GM12878 (cell line): Measurements from ENCODE around the gene NINL. TPM values are rescaled to one million over a fixed set of nuclear protein-coding genes. Genes with fewer than 3 reads are reported as not detected.

Experiments used
- ATAC-seq: fragments of 200-7000 bp; cut with Tn5 transposase; 3 replicates; pipeline ENCODE4 v1.9.1; 2020; ENCODE audit warnings: mild to moderate bottlenecking, moderate library complexity
- BruUV-seq: library from RNA; stranded (reverse); fragments of 400-500 nt; replicated peaks from 2 replicates; lab custom pipeline; 2021; lab: Mats Ljungman, UMichigan
- CTCF ChIA-PET: fragments of 300-600 bp; sonication (Branson Sonifier 250); formaldehyde crosslinking; extraction: SDS; loops from one replicate; lab custom pipeline; 2021; ENCODE audit warnings: inconsistent platforms; lab: Yijun Ruan, JAX
- POLR2A ChIA-PET: fragments of 350-600 bp; formaldehyde crosslinking; extraction: SDS; loops from one replicate; lab custom pipeline; 2021; ENCODE audit warnings: inconsistent platforms; lab: Charles Lee
- RAD21 ChIA-PET: fragments of 300-600 bp; sonication (Branson Sonifier 250); formaldehyde crosslinking; loops from one replicate; lab custom pipeline; 2023; ENCODE audit warnings: antibody characterized with exemption; ENCODE audit not compliant: unreplicated experiment; lab: Charles Lee
- SMC1A ChIA-PET: fragments of 300-600 bp; sonication (Branson Sonifier 250); formaldehyde crosslinking; loops from one replicate; lab custom pipeline; 2023; ENCODE audit not compliant: unreplicated experiment, uncharacterized antibody; lab: Charles Lee
- DNase-seq: peaks from one replicate; pipeline ENCODE4 v3.0.0-alpha.2; 2011; ENCODE audit warnings: low read depth, low spot score
- FAIRE-seq: peaks from 3 replicates; lab custom pipeline; 2011; peaks lifted over from hg19 to GRCh38; lab: Jason Lieb, UNC
- H2AFZ ChIP-seq: 2 replicates; pipeline ENCODE4 v1.6.0; 2011; ENCODE audit warnings: low read depth, low read length, control low read depth; ENCODE audit not compliant: control insufficient read depth
- H3K27ac ChIP-seq: 2 replicates; pipeline ENCODE4 v1.5.1; 2011; ENCODE audit warnings: control low read depth; ENCODE audit not compliant: control insufficient read depth, insufficient read depth
- H3K27me3 ChIP-seq, 2 experiments: replicated peaks in 1 of 2; 2 replicates each; pipeline versions ENCODE4 v1.6.0 to v1.6.1; 2011; ENCODE audit warnings: low read length in 1 of 2; ENCODE audit not compliant: control insufficient read depth in 2 of 2, insufficient read depth in 2 of 2
- H3K36me3 ChIP-seq, 2 experiments: 2 replicates each; pipeline ENCODE4 v1.5.1; 2011; ENCODE audit warnings: low read length in 1 of 2; ENCODE audit not compliant: control insufficient read depth in 2 of 2, insufficient read depth in 2 of 2
- H3K4me1 ChIP-seq: 2 replicates; pipeline ENCODE4 v1.6.1; 2011; ENCODE audit warnings: mild to moderate bottlenecking, low read length, moderate library complexity, mixed read lengths; ENCODE audit not compliant: control insufficient read depth, insufficient read depth
- H3K4me2 ChIP-seq: 2 replicates; pipeline ENCODE4 v1.6.0; 2011; ENCODE audit warnings: control low read depth; ENCODE audit not compliant: control insufficient read depth, insufficient read depth
- H3K4me3 ChIP-seq: fragments of 200-600 bp; sonication (generic); 2 replicates; pipeline ENCODE4 v1.5.1; 2016
- H3K79me2 ChIP-seq: 2 replicates; pipeline ENCODE4 v1.6.0; 2011; ENCODE audit warnings: low read length; ENCODE audit not compliant: control insufficient read depth, insufficient read depth
- H3K9ac ChIP-seq: 2 replicates; pipeline ENCODE4 v1.8.0; 2011; ENCODE audit warnings: low read length, control low read depth, mixed read lengths; ENCODE audit not compliant: control insufficient read depth, insufficient read depth
- H3K9me3 ChIP-seq: replicated peaks from 3 replicates; pipeline ENCODE4 v1.5.1; 2011; ENCODE audit warnings: mild to moderate bottlenecking, low read length; ENCODE audit not compliant: control insufficient read depth, insufficient read depth
- H4K20me1 ChIP-seq: 2 replicates; pipeline ENCODE4 v1.6.0; 2011; ENCODE audit not compliant: control insufficient read depth, insufficient read depth
- ATF2 ChIP-seq: IDR thresholded peaks from 2 replicates; pipeline ENCODE4 v1.6.1; 2012; ENCODE audit warnings: low read length, inconsistent platforms
- BRCA1 ChIP-seq: IDR thresholded peaks from 2 replicates; pipeline ENCODE4 v1.6.1; 2011; ENCODE audit warnings: low read depth, low read length, improper control_type of control experiment
- GATAD2B ChIP-seq: fragments of 450-650 bp; conservative IDR thresholded peaks from 2 replicates; pipeline ENCODE4 v1.6.1; 2017; ENCODE audit warnings: low read depth, mild to moderate bottlenecking, moderate library complexity
- HDGF ChIP-seq: fragments of 450-650 bp; IDR thresholded peaks from 2 replicates; pipeline ENCODE4 v1.6.1; 2016; ENCODE audit warnings: antibody characterized with exemption
- MTA2 ChIP-seq: fragments of 450-650 bp; IDR thresholded peaks from 2 replicates; pipeline ENCODE4 v1.6.1; 2016; ENCODE audit warnings: low read depth, mild to moderate bottlenecking, moderate library complexity
- NFYA ChIP-seq: IDR thresholded peaks from 2 replicates; pipeline ENCODE4 v1.6.1; 2011; ENCODE audit warnings: low read depth, mild to moderate bottlenecking, low read length, improper control_type of control experiment, borderline replicate concordance
- PKNOX1 ChIP-seq: fragments of 450-650 bp; IDR thresholded peaks from 2 replicates; pipeline ENCODE4 v1.6.1; 2016; ENCODE audit warnings: mild to moderate bottlenecking
- PML ChIP-seq: IDR thresholded peaks from 2 replicates; pipeline ENCODE4 v1.6.1; 2012; ENCODE audit warnings: low read length, inconsistent platforms
- POLR2AphosphoS5 ChIP-seq: IDR thresholded peaks from 2 replicates; pipeline ENCODE4 v1.6.1; 2011; ENCODE audit warnings: mild to moderate bottlenecking, low read length, inconsistent platforms
- RELA ChIP-seq: fragments of 450-650 bp; IDR thresholded peaks from 2 replicates; pipeline ENCODE4 v1.8.0; 2014; ENCODE audit warnings: borderline replicate concordance; ENCODE audit not compliant: partially characterized antibody
- TAF1 ChIP-seq: IDR thresholded peaks from 2 replicates; pipeline ENCODE4 v1.6.1; 2011; ENCODE audit warnings: mild to moderate bottlenecking, low read depth, low read length, borderline replicate concordance
- TCF3 ChIP-seq: IDR thresholded peaks from 2 replicates; pipeline ENCODE4 v1.6.1; 2012; ENCODE audit warnings: low read depth, mild to moderate bottlenecking, low read length, borderline replicate concordance; ENCODE audit not compliant: insufficient read depth
- WGBS: methylation state at CpG from one replicate; pipeline ENCODE4 v1.1.6; 2016; ENCODE audit warnings: low lambda C conversion rate; ENCODE audit not compliant: insufficient replicate concordance, insufficient coverage; ENCODE audit errors: missing lambda C conversion rate; 5-methylcytosine and 5-hydroxymethylcytosine counted together
- in situ Hi-C: fragments of 300-500 bp; cut with MboI; formaldehyde crosslinking; loops from 9 replicates; pipeline ENCODE4 v1.14.3; 2018; ENCODE audit warnings: mixed read lengths
- intact Hi-C: fragments of 100-400 bp; cut with micrococcal nuclease; formaldehyde crosslinking; loops from one replicate; pipeline ENCODE4 v1.14.2; 2022; ENCODE audit not compliant: unreplicated experiment
- polyA plus RNA-seq, 11 experiments: library from polyadenylated mRNA; depleted of rRNA in 4 of 11; unstranded in 6 of 11; stranded (reverse) in 5 of 11; fragments of >200 nt; fragmentation: Nextera tagmentation in 4 of 11; fragmentation: Illumina TruSeq in 1 of 11; extraction: Ambion mirVana in 4 of 11; extraction: Trizol in 1 of 11; gene quantifications; 1 replicate in 1 of 11; 2 replicates in 10 of 11; pipeline versions ENCODE4 v1.2.1 to v1.2.3, GENCODE V29; 2011 to 2016; ENCODE audit warnings: inconsistent platforms in 2 of 11, missing spikeins in 2 of 11, low read depth in 1 of 11
- total RNA-seq, 4 experiments: library from RNA; depleted of rRNA in 3 of 4; stranded (reverse); fragments of >200 nt in 3 of 4; fragmentation: Illumina TruSeq in 1 of 4; extraction: Trizol in 1 of 4; gene quantifications; 2 replicates each; pipeline versions ENCODE4 v1.2.1 to v1.2.3, GENCODE V29; 2013 to 2021

The NINL gene
- total and polyA plus RNA-seq, 10 of the 15 experiments (the other 5 are each of a cell fraction or from before 2014, with no cell fraction given): 0.04 to 0.77 (median 0.23) TPM; not detected in 1

GRCh38 chr20:25481918-25482253 is 103.4 kb downstream of the NINL start:
- TF ChIP-seq POLR2AphosphoS5 (no peak), GATAD2B (no peak), TAF1 (no peak), MTA2 (no peak), NFYA (no peak), RELA (no peak), BRCA1 (no peak), PML (no peak), ATF2 (no peak), PKNOX1 (no peak), HDGF (no peak), TCF3 (no peak)
- Histone ChIP-seq H3K36me3 (no peaks in the 10 kb centered on the region), H3K27me3 (no peaks in the 10 kb centered on the region; a peak in 1 of 4 replicates), H3K27ac (no peak overlapping the region), H2AFZ (no peak overlapping the region), H3K4me2 (no peak overlapping the region), H3K9ac (no peak overlapping the region), H4K20me1 (no peaks in the 10 kb centered on the region), H3K9me3 (no peaks in the 10 kb centered on the region), H3K79me2 (no peaks in the 10 kb centered on the region), H3K4me1 (no peaks in the 10 kb centered on the region), H3K4me3 (no peak overlapping the region)
- no peak for FAIRE-seq
- intact Hi-C loops (no loop called here), in situ Hi-C loops (no loop called here)
- SMC1A ChIA-PET: no interaction called here
- no peak for ATAC-seq
- no peak for DNase-seq
- POLR2A ChIA-PET: no interaction called here
- WGBS: 58% methylated on average over 12 of the region's 12 CpGs
- RAD21 ChIA-PET: no interaction called here
- CTCF ChIA-PET: no interaction called here
- BruUV-seq: no TSS peak
